SK-N-MC (cell line): Measurements from ENCODE around the gene EVL.

Experiments used
- EZH2 ChIP-seq: fragments of 200-600 bp; sonication (generic); IDR thresholded peaks from one replicate; pipeline ENCODE4 v1.6.1; 2017; ENCODE audit warnings: antibody characterized with exemption
- POLR2AphosphoS5 ChIP-seq: IDR thresholded peaks from 2 replicates; pipeline ENCODE4 v1.6.1; 2012; ENCODE audit warnings: mild to moderate bottlenecking, low read depth, low read length, borderline replicate concordance

DNA sequence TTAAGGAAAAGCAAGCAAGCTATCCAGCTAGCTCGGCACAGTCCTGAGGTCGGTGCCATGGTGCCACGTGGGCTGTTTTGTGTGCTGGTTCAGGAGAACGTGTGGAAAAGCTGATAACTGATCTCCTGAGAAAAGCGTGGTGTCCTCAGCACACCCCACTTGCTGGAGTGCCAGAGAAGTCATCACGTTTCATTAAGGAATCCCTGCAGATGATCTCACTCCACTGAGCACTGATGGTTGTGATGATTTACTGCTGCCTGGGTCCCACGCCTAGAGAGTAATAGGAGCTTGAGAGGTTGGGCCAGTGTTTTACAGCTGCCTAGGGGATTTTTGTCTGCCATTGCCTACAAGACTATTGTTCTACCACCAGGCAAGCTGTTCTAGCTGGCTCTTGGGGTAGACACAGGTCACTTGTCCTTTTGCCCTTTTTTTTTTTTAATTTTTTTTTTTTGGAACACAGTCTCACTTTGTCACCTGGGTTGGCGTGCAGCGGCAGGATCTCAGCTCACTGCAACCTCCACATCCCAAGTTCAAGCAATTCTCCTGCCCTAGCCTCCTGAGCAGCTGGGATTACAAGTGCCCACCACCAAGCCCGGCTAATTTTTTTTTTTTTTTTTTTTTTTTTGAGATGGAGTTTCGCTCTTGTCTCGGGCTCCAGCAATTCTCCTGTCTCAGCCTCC is 42.3 kb upstream of the EVL start:
- TF ChIP-seq EZH2 (no peak), POLR2AphosphoS5 (no peak)
